ENCODE results near the gene MYT1. TPM values are rescaled to one million over a fixed set of nuclear protein-coding genes. Genes with fewer than 3 reads are reported as not detected.
A peak's percentile ranks its signal among the peaks of the same experiment; 100 is the strongest.

The MYT1 gene
- total RNA-seq, 1 donor from 2014 or later = not detected

DNA sequence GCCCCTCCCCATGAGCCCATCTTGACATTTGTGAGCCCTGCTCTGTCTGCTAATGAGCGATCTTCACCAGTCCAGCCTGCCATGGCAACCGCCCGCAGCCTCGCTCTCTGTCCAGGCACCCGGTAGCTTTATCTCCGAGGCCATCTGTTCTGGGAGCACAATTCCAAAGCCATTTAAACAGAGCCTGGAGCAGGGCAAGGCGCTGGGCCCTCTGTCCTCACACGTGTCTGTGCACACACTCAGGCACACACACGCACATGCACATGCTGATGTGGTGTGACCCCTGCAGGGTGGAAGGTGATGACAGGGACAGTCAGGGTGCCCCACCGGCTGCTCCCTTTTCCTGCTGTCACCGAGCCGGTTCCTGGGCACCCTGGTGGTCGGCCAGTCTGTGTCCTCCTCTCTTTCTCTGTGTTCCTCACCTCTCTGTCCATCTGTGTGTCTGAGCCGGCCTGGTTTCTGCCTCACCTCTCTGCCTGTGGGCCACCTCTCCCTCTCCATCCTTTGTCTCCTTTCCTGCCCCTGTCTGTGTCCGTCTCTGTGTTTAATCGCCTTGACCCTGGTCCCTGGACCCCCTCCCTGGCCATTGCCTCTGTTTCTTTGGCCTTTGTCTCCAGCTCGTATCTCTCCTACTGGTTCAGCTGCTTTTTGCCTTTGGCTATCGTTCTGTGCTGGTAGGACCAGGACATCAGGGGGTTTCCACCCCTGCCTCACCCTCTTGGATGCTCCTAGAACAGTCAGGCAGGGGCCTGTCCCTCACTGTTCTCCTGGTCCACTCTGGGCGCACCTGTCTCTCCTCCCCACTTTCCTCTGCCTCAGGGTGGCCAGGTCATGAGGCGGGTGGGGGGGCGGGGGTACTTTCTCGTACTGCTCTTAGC is 8.8 kb upstream of the MYT1 start:
- no peak for ATAC-seq

- peak; percentile 49 for ATAC-seq
These were observed 7.9 kb upstream of the MYT1 start for GRCh38 chr20:64156136-64156885.

- ATAC-seq = peak; percentile 39
These were observed 7.1 kb upstream of the MYT1 start for GRCh38 chr20:64156886-64157875.

DNA sequence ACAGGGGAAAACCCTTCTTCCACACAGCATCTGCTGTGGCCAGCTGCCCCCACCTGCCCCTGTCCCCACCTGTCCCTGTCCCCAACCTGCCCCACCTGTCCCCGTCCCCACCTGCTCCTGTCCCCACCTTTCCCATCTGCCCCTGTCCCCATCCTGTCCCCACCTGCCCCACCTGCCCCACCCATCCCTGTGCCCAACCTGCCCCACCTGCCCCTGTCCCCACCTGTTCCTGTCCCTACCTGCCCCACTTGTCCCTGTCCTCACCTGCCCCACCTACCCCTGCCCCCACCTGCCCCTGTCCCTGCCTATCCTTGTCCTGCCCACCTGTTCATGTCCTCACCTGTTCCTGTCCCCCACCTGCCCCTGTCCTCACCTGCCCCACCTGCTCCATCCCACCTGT is 6.4 kb upstream of the MYT1 start:
- ATAC-seq = peak; percentile 54

- ATAC-seq = peak; percentile 52
These were observed 5.6 kb upstream of the MYT1 start for GRCh38 chr20:64158346-64159285.

GRCh38 chr20:64159286-64159680 is 5.0 kb upstream of the MYT1 start:
- no peak for ATAC-seq

DNA sequence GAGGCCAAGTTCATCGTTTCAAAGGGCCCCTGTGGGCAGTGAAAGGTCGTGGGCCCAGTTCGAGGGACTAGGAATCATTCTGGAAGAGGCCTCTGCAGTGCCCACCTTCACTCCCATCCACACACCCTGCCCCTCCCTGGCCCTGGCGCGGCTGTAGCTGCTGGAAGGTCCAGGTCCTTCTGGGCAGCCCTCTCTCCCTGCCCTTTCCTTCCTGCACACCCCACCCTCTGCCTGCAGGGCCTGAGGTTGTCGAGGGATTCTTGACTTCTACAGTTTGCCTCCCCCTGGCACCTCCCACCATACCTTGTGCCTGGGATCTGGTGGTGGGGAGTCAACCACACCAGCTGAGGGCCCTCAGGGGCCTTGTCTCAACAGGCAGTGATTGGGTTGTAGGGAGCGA is 4.5 kb upstream of the MYT1 start:
- ATAC-seq = no peak

- ATAC-seq = no peak
These were observed 4.1 kb upstream of the MYT1 start for GRCh38 chr20:64160118-64160517.

DNA sequence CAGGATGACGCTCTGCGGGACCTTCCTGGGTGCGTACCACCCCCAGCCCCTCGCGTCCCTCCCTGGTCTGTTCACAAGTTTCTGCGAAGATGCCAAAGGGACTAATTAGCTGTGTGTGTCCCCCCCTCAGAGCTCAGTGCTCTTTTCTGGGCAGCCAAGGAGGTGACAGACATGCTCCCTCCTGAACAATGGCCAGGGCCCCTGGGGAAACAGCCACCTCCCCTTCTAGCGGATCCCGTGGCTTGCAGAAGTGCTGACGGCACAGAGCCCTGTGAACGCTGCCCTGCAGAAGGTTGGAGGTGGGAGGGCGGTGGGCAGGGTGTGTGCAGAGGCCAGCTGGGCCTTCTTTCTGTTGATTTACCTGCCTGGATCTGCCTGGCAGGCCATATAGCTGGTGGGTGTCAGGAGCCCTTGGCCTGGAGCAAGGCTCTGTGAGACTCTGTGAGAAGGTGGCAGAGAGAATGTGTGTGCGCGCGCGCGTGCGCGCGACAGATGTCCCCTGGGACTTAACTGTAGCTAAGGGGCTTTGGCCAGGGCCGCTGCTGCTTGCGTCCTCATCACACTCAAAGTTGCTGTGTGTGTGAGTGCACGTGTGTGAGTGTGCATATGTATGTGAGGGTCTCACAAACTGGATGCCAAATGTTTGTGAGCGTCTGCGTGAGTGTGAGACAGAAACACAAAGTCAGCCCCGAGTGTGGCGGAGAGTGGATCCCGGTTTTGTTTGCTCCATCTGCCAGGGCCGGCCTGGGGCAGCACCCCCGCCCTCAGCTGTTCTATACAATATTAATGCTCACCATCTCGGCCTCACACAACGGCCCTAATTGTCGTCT is 3.5 kb upstream of the MYT1 start:
- no peak for ATAC-seq

DNA sequence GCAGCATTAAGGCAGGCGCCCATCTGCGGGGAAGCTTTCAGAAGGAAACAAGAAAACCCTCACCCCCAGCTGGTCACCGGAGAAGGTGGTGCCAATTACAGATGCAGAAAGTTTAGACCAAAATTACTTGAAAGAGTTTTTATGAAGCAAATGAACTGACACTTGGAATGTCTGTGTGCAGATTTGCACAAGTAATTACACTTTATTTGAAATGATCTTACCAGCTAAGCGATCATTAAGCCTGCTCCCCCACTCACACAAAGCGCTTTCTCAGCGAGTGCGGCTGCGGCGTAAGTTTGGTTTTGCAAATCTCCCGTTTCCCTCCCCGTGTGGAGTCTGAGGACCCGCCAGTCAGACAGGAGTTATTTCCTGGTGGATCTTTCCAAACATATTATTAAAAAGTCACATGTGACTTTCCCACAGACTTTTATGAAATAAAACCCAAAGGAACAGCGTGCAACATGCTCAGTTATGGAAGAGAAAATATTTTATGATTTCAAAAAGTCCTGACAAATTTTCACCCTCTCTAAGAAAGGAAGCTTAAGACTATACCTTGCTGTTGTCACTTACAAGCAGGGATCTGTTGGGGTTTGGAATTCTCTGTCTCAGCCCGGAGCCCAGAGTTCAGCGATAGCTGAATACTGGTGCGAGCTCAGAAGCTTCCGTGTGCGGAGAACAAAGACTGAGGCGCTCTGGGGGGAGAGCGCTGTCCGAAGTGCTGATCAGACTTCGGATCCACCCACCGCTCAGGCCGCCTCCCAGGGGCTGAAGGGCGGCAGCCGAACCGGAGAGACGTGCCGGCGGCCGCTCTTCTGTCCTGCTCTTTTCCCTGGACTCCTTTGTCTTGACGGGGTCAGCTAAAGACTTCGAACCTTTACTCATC is 2.7 kb upstream of the MYT1 start:
- ATAC-seq = peak; percentile 24

DNA sequence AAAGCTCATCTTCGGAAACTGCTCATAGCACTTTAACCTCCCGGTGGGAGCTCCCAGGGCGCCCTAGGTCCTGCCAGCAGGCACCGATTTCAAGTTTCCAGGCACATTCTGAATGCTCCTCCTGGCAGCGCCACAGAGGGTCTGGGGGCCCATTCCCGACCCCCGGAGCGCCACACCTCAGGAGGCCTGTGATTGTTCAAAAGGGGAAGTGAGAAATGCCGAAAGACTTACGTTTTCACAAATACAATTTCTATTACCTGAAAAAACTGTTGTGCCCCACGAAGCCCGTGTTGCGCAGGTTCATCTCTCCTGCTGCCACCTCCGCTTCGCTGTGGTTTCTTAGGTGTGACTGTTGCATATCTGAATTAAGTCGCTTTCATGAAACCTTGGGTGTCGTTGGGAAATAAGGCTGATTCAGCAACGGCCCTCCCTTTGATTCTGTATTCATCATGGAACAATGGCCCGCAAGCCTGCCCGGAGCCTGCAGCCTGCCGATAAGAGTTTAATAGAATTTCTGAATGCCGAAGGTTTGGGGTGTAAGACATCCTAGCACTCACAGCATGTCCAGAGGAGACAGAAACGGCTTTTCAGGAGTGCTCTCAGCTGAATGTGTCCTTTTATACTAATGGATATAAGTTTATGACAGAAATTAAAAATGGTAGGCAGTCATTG is 1.9 kb upstream of the MYT1 start:
- no peak for ATAC-seq

DNA sequence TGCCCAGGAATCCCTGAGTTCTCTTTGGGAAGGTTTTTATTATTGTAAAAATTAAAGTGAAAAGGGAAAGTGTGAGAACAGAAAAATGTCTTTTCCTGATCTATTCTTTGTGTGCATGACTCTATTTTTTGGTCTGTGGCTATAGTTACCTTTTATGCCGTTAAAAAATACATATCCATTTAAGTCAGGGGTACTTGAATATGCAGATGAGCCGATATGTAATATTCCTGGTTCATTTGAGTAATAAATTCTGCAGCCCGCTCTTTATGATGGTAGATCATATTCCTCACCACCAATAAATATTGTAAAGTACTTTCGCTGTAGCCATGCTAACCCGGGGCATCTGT is 503 bp upstream of the MYT1 start:
- no peak for ATAC-seq

DNA sequence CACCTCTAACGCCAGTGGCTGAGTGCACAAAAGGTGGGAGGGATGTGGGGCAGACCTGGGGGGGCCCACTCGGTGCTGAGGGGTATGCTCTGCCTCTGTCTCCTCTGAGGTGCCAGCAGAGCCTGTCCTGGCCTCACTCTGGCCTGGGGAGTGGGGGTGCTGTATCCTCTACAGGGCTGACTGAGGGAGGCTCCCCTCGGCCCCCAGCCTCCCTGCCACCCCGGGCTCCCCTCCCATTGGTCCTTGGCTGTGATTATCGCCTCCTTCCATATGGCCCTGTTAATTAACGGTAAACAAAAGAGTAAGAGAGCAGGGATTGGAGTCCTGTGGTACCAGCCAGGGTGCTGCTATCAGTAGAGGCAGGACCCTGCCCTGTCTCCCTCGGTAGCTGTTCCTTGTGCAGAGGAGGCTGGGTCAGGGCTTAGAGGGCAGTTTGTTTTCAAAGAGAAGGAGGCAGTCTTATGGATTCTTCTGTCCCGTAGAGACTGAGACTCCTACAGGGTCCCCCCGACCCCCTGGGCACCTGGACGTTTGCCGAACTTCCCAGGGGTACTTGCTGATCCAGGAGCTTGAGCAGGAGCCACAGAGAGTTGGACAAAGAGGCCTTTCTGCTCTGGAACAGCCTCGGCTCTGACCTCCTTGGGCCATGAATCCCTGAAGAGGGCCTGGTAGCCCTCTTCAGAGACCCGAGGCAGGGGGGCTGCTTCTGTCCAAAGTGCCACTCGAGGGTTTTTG is 1.8 kb downstream of the MYT1 start:
- ATAC-seq = no peak

DNA sequence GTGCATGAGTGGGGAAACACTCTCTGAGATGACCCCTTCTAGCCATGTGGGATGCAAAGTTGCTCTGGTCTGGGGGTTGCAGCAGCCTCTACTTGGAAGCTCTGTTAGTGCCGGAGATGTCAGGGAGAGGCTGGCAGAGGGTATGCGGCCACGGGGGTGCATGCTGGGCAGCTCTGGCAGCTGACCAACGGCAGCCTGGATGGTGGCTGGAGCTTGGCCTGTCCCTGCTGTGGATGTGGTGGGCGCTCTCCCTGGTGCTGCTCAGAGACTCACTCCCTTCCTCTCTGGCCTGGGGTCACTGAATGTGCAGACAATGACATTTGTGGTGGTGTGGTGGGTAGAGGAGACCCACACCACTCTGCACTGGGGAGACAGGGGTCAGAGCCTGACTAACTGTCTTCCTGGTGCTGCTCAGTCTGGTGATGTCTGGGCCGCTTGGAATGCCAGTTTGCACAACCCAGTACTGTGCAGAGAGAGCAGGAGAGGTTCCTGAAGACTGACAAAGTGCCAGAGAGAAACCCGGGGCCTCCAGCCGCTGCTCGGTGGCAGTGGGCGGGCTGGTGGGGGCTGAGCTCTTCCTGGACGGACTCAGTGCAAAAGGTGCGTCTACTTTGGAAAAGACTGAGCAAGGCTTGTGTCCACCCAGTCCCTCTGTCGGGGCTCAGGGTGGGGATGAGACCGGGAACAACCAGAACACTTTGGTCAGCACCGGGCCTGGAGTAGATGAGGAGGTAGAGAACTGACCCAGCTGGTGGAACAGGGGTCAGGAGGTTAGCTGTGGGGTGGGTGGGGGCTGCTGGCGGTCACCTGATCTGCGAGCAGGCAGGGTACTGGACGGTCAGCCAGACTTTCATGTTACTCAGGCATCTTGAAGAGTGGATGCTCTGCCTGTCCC is 2.7 kb downstream of the MYT1 start:
- ATAC-seq = no peak

- no peak for ATAC-seq
These were observed 3.4 kb downstream of the MYT1 start for GRCh38 chr20:64167676-64168075.

GRCh38 chr20:64168381-64169090 is 4.3 kb downstream of the MYT1 start:
- ATAC-seq = no peak
